Ammon's horn (tissue), 1 donor: ENCODE measurements around the gene CFH.
"Not testable (repeated sequence)": the region's sequence is repeated elsewhere in the genome, so short reads cannot be mapped to it uniquely, and the experiment has no call there.

ENCODE experiments used
- DNase-seq: peaks from one replicate; pipeline ENCODE4 v3.0.0-alpha.2; 2016; ENCODE audit warnings: low spot score

The CFH gene

GRCh38 chr1:196651637-196652215 is at the start of gene CFH:
CFH (plus strand) TSS chr1:196652043; CDS start chr1:196652118, 75 bp downstream.
- DNase-seq, result no peak

- DNase-seq, result no peak
Observed at GRCh38 chr1:196603651-196604050, 48.2 kb upstream of the CFH start.

DNA sequence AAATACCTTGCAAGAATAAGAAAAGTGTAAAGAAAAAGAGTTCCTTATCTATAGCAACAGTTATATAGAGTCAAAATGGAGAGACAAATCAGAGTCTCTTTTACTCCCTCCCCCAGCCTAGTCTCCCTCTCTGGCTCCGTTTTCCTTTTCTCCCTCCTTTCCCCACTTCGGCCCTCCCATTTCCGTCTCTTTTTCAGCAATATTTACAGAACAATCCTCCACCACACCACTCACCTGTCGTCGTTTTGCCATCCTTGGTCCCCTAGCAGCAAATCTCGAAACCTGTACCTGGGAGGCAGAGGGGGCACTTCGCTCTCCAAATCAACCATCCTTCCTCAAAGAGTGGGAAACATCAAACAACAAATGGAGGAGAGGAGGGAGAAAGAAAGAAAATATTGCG is 43.9 kb upstream of the CFH start:
- peak; percentile 12 for DNase-seq

DNA sequence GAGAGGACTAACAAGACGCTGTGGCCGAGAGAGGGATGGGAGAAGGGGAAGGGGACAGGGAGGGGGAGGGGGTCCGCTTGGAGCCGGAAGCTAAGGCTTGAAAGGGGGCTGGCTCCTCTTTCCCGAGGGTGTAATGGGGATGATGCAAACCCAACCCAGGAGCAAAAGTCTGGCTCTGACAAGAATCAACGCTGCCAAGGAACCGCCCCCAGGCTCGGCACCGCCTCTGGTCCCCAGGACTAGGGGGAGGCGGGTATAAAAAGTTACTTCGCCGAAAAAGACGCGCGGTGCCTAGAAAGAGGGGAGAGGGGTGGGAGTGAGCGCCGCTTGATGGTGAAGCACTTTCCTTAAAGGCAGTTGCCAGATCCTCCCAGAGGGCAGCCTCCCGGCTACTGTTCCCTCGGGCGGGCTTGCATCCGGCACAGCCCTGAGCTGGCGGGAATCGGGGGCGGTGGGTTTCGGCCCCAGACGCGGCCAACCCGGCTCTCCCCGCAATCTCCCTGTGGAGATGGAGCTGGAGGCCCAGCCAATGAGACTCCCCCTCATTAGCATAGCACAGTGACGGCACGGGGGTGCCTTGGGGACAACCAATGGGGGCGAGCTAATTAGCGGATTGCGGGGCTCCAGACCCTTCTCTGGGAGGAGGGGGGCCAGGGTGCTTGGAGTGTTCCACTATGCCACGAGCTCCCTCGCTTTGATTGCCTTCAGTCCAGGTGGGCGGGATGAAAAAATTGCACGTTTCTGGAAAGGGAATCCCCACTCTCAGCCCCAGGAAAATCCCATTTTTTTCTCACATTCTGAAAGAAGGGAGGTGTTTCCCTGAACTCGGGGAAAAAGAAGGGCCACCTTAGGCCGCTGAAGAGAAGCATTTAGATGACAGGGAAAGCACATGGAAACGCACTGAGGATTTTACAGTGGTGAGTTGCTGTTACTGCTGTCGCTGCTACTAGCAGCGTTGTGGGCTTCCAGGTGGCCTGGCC is 43.2 kb upstream of the CFH start, which contains the start of gene KCNT2:
Gene KCNT2, minus strand, starts transcription at position 51 of the 980 bp plus-strand sequence. CDS start 131 bp downstream, outside the sequence.
- DNase-seq, result peak; percentile 62

DNA sequence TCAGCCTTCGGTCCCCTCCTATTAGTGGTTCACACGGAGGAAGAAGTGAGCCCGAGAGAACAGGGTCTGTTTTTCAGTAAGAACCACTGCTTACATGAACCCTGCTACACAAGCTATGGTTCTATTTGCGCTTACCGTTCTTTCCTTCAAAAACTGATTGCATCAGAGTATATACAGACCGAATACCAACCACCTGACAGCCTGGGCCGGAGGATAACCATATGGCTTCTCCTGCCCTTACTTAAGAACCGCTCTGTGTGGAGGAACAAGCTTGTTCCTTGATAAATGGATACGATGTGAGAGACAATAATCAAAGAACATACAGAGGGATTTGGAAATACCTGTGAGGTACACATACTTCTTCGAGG is 42.5 kb upstream of the CFH start:
- DNase-seq, result no peak

DNA sequence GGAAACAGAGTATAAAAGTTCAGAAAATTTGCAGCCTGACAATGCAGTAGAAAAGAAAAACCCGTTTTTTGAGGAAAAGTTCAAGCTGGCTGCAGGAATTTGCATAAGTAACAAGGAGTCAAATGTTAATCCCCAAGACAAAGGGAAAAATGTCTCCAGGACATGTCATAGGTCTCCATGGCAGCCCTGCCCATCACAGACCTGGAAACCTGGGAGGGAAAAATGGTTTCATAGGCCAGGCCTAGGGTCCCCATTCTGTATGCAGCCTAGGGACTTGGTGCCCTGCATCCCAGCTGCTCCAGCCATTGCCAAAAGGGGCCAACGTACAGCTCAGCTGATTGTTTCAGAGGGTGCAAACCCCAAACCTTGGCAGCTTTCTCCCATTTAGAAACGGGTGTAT is 40.0 kb upstream of the CFH start:
- DNase-seq, result no peak

GRCh38 chr1:196619721-196620120 is 32.1 kb upstream of the CFH start:
- DNase-seq, result no peak

- no peak for DNase-seq
Observed at GRCh38 chr1:196623079-196623478, 28.8 kb upstream of the CFH start.

- no peak for DNase-seq
Observed at GRCh38 chr1:196628838-196629237, 23.0 kb upstream of the CFH start.

GRCh38 chr1:196637606-196638005 is 14.2 kb upstream of the CFH start:
- no peak for DNase-seq

DNA sequence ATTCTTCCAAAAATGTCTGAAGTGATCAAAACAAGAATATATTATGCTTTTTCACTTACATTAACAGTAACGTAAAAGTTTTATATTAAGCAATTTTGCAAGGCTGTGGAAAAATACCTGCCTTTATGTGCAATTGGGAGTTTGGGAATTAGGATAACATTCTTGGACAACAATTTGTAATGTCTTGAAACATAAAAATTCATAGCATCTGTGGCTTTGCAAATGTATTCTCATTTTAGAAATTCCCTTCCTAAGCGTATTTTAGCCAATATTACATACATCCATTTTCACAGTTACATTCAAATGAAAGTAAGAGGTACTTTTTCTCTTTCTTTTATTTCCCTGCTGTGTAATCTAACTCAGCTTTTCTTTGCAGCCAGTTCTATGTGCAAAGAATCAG is 13.4 kb upstream of the CFH start:
- DNase-seq, result no peak

DNA sequence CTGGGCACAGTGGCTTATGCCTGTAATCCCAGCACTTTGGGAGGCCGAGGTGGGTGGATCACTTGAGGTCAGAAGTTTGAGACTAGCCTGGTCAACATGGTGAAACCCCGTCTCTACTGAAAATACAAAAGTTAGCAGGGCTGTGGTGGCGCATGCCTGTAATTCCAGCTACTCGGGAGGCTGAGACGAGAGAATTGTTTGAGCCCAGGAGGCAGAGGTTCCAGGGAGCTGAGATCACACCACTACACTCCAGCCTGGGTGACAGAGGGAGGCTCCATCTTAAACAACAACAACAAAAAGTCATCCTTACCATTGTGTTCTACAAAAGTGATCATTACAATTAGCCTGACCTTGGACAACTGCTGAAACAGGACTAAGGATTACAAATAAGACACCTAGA is 12.6 kb upstream of the CFH start:
- not testable (repeated sequence) for DNase-seq

DNA sequence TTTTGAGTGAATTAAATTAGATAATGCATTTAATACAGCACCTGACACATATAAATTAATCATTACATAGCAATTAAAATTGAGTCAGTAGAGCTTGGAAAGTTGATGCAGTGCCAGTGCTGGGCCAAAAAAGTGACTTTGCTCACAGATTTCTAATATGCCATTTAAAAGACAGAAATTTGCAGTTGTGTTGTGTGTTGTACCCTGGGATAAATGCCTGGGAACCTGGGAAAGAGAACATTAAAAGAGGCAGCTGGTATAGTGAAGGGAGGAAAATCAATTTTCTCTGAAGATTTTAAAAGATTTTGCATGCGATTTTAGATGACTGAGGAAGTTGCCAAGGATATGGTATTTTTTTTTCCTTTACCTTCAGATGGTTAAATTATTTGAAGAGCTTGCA is 10.9 kb upstream of the CFH start:
- no peak for DNase-seq

DNA sequence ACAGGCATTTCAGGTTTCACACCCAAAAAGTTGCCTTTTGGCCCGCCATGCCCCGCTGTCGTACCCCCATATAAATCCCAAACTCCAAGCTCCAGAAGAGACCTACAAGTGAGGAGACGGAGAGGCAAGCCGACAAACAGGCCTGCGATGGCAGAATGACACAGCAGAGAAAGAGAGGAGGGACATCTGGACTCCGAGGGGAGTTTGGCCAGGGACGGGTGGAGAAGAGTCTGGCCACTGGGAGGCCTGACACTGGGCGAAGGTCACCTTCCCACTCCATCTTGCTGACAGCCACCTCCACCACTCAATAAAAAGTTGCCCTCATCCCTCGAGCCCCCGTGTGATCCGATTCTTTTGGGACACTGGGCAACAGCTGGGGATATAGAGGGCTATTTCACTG is 1.9 kb upstream of the CFH start:
- DNase-seq, result no peak

DNA sequence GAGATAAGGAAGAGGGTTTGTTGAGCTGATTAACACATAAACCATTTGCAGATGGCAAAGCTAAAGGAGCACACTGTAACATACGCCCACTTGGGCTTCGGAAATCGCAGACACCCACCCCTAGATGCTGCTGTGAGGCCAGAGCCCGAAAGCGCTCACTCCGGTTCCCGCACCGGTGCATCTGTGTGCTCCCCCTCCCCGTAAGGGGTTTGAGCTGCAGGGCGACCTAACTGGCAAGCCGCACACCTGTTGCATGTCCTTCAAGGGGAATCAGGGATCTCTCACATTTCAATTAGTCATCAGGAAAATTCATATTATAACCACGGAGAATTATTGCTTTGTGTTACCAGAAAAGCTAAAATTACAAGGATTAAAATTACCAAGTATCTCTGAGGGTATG is 1.4 kb upstream of the CFH start:
- DNase-seq, result peak; percentile 23

GRCh38 chr1:196651079-196651478 is 764 bp upstream of the CFH start:
- DNase-seq, result no peak

GRCh38 chr1:196654271-196654670 is 2.4 kb downstream of the CFH start:
- no peak for DNase-seq

DNA sequence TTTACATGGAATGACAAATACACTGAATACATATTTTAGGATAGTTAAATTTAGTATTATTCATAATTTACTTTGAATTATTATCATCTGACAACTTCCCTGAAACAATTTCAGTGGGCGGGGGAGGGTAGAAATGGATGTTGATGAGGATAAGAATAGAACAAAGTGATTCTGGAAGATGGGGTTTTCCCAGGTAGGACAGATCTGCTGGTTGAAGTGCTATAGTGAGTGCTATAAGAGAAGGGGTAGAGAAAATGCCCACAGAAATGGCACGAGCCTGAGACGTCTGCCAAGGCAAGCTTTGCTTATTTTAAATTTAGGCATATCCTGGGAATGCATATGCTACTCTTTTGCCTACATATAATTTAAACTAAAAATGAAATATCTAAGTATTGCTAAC is 3.2 kb downstream of the CFH start:
- DNase-seq, result no peak

DNA sequence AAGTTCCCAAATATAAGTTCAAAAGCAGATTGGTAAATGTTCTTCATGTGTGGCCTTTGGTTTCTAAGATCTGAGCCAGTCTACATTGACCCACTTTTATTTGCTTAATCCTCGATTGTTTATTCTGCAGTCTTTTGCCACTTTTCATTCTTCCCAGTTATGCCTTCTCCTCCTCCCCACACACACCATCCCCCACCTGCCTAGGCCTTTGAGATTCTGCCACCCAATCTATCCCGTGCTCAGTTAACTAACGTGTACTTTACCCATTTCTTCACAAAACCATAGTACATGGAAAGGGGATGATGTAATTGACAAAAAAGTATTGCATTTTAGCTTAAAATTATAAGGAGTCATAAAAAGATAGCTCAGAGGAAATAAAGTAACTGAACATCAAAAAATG is 3.7 kb downstream of the CFH start:
- no peak for DNase-seq

- no peak for DNase-seq
Observed at GRCh38 chr1:196659471-196659870, 7.6 kb downstream of the CFH start.

GRCh38 chr1:196660272-196660671 is 8.4 kb downstream of the CFH start:
- no peak for DNase-seq

DNA sequence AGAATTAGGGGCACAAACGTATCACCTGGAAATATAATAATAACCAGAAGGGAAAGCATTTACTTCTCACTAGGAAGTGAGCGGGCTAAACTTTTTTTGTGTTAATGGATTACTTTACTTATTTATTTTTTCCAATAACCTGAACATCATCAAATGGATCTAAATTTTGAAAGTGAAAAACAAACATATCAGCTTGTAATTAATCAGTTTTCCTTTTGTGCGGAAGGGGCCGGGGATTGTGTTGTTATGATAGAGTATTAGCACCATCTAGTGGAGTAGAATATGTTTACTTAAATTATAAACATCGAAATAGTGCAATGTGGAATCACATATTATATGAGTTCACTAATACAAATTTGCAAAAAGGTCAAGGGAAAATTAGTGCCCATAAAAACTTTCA is 9.0 kb downstream of the CFH start:
- DNase-seq, result peak; percentile 31

GRCh38 chr1:196661345-196661744 is 9.5 kb downstream of the CFH start:
- DNase-seq, result no peak
